CMK (cell line): ENCODE measurements around the gene TRIM2.

Experiments used
- DNase-seq: peaks from one replicate; pipeline ENCODE4 v3.0.0-alpha.2; 2010; ENCODE audit warnings: low read depth

TRIM2 gene

DNA sequence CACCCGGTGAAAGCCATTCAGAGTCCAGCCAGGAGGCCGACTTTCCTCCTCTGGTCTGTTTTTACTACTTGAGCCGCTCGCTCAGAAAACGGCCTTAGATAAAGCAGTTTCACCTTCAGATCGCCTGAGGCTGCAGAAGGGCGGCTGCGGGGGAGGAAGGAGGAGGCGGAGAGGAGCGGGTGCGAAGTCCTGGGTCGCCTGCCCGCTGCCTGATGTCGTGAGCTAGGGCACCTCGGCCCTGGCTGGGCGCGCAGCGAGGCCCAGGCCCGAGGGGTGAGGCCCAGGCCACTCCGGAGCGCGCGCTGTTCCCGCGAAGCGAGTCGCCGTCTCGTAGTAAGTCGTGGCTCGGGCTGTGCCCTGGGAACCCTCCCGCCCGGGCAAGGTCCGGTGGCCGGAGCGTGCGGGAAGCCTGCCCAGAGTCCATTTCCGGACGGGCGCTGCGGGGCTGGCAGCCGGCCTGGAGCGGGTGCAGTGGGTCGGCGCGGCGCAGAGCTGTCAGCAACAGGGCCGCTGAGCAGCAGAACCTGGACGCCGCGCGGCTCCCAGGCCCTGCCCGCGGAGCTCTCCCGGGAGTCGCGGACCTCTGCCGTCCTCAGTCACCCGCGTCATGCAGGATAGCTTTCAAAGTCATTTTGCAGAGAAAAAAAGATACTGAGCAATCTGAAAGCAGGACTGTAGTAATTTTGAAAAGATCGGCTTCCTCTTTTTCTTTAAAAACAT, 18.6 kb downstream of the TRIM2 start:
- no peak for DNase-seq

DNA sequence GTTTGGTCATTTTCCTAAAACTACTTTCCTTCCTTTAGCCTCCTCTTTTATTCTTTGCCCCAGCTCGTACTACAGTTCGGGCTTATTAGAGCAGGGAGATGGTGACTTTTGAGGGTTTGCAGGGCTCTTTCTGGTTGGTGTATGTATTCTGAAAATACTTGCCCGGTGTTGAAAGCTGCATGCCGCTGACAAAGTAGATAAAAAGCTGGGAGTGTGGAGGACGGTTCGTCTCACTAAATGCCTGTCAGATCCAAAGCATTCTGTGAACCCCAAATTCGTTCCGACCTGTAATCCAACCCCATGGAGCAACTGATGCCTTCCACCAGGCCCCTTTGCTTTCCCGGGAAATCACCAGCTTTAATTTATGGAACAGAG, 19.2 kb downstream of the TRIM2 start:
- DNase-seq, result no peak

DNA sequence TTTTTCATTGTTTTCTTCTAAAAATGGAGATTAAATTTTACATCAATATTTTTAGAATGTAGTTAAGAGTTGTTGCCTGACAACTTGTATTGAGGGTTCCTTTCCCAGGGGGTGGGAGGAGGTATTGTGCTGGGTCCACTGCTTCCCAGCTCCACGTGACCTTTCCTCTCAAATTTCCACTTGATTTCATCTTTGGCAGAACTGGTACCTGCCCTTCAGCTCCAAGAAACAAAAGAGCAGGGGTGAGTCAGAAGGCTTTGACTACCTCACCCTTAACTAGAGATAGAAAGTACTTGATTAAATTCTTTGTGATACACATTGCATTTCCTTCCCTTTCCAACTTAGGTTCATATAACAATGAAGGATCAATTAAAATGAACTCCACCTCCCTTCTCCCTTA, 19.7 kb downstream of the TRIM2 start:
- no peak for DNase-seq

DNA sequence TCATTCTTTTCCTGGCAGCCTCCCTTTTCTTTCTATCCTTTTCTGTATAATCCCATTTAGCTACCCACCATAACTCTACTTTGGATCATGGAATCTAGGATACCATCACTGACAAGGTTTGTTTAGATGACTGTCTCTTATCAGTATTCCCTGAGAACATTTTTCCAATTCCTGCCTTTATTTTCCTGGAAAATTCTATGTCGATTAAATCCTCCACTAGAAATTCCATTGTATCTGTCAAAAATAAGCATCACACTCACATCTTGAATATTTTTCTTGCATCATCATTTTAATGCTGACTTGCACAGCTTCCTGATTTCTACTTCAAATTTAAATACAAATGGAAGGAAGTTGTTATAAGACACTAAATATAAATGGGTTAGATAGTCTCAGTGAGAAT, 20.2 kb downstream of the TRIM2 start:
- DNase-seq, result no peak

DNA sequence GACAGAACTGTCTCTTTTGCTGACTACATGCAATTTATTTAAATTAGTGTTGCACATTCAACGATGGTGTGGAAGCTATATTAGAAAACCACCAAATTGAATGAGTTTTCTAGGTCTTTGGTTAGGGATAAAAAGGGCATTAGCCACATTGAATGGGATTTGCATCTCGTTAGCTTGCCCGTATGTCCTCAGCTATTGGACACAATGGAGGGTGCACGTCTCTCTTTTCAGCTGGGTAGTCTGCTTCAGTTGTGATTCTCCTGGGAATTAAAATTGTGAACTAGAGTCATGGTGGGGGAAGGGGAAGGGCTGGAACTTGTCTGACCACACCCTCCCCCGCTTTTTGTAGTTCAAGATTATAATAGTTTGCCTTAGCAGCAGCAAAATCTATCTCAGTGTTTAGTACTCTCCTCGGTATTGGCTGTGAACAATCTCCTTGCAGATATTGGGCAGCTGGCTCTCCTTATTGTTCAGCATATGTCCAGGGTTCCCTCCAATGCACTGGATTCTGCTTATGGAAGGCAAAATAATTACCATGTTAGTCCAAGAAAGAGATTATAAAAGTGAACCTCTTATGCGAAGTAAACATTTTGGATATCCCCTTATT, 23.3 kb downstream of the TRIM2 start:
- DNase-seq, result no peak

DNA sequence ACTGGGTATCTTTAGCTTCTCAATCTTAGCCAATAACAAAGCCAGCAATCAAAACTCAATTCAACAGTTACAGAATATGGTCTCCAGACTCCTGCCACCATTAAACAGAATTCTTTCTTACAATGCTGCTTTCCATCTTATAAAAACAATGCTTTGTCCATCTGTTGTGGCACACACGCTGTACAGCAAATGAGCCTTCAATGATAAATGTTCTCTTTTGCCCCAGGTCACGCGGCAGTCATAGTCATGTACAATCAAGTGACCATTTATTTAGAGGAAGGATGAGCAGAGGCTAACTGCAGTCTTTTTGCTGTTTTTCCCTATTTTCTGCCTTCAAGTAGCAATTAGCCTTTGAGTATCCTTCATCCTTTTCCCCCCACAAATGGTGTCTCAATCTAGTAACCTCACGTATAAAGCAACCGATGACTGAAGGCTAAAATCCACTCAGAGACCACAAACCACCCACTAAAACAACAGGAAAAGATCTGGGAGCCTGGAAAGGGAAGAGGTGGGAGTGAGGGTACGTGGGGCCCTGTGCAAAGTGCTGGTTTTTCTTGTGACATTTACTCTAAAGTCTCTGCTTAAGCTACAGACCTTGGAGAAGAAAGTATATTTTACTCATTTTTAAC, 24.4 kb downstream of the TRIM2 start:
- no peak for DNase-seq

DNA sequence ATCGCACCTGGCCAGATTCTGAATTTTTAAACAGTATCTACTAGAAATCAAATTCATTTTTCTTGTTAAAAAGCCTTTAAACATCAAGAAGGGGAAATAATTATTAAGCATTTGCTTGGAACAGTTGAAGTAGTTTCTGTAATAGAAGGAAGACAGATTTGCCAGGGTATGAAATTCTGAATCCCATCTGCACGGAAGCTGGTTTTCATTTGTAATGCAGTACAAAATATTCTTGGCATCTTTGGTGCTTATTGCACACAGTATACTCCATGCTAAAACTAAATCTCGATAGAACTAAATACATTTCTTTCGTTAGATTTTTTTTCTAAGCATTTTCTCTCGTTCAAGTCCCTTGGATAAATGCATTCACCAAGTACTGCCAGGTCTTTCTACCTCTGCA, 25.3 kb downstream of the TRIM2 start:
- no peak for DNase-seq

DNA sequence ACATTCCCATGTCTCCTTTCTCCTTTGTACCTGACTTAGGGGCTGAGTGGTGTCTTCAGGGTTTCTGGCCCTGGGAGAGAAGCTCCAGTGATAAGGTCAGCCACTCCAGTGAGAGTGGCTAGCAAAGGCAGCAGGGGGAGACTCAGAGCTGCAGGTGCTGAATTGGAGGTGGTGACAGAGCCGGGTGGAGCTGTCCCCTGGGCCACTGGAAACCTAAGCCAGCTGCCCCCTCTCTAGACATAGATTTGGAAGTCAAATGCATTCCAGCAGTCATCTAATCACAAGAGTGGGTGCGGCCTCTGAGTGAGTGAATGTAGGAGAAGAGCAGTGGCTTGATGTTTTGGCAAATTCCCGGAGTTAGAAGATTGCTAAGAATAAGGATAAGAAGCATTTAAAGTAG, 28.5 kb downstream of the TRIM2 start:
- no peak for DNase-seq

DNA sequence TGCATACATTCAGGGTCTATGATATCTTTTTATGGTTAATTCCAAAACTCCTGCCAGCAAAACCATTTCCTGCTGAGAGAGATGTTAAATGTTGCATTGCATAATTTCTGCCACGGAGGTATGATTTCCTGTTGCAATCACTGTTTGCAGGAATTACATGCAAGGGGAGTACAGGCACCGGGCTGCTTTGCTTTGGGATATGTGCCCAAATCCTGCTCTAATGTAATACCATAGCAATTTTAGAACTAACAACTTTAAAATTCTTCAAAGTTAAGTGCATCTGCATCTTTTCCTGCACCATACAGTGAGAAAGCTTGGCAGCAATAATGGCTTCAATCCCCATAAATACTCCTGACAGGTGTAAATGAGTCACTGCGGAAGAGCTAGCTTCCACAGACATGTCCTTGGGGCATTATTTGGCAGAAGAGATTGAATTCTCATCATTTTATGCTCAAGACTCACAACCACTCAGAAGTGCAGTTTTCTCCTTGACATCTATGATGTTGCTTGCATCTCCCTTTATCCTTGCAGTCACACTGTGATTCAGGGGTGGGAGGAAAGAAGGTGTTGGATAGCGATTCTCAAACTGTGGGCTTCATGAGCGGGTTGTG, 29.6 kb downstream of the TRIM2 start:
- no peak for DNase-seq

DNA sequence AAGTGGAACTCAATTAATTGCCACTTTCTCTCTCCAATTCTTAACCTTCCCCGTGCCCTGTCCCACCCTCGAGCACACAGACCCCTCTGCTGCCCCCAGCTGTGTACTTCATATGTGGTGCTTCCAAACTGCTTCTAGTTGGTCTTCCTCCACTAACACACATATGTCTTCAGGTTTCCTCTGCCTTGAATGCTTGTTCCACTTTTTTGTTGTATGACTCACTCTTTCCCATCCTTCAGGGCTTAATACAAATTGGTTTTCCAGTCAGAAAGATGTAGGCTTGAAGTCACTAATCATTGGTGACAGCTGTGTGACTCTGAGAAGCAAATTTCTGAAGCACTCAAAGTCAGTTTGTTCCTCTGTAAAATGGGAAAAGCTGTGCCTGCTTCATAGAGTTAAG, 30.6 kb downstream of the TRIM2 start:
- DNase-seq, result no peak

DNA sequence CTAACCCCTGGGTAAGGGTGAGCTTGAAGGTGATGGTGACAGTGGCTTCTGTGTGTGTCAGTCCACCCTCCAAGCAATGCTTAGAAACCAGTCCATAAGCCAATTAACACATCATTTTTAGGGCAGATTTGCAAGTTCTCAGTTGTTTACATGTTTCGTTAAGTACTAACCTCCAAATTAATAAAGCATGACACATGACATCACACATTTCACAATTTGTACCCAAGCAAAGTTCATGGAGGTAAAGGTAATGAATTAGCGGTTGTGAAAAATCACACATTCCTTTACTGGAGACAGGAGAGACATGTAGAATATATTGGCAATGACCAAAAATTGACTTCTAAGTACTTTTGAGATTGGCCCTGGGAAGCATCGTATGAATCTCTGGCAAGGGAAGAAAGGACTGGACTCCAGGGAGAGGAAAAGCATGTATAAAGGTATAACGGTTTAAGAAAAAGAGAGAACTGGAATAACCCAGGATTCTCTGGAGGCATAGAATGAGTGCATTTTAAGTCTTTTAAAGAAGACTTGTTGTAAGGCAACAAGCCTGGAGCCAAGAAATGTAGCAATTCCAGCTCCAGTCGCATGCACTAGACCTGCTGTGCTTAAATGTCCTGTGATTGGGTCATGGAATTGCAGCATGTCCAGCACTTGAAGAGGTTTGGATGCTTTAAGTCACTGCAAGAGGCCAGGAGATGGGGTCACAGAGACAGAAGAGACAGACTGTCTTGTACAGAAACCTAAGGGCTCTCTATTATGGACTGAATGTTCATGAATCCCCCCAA, 34.1 kb downstream of the TRIM2 start:
- no peak for DNase-seq

DNA sequence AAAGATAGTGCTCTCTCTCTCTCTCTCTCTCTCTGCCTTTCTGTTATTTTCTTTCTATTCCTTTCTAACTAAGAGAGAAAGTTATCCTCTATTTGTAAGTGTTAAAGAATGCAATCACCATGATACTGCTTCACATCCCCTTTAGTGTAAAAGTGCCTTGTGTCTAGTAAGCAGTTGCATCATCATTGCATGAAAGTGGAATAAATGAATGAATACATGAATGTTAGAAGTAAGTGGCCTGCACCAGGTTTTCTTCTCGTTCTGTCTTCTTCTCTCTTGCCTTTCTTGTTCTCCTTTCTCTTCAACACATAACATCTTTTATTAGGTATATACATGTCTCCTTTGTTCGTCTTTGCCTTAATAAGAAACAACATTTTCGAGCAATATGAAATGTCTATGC, 35.2 kb downstream of the TRIM2 start:
- no peak for DNase-seq

DNA sequence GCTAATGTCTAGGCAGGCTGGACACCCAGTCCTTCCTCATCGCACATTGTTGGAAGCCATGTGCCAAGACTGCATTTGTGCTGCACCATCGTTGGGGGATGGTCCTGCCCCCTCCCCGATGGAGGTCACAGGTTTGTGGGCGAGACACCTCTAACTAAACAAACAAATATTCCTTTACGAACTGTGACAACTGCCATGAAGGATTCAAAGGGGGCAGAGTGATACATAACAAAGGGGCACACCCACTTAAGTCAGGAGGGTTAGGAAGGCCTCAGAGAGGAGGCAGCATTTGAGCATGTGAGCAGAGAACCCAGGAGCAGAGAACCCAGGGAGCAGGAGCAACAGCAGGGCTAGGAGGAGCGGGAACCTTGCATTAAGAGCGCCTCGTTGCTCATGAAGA, 37.1 kb downstream of the TRIM2 start:
- DNase-seq, result no peak

DNA sequence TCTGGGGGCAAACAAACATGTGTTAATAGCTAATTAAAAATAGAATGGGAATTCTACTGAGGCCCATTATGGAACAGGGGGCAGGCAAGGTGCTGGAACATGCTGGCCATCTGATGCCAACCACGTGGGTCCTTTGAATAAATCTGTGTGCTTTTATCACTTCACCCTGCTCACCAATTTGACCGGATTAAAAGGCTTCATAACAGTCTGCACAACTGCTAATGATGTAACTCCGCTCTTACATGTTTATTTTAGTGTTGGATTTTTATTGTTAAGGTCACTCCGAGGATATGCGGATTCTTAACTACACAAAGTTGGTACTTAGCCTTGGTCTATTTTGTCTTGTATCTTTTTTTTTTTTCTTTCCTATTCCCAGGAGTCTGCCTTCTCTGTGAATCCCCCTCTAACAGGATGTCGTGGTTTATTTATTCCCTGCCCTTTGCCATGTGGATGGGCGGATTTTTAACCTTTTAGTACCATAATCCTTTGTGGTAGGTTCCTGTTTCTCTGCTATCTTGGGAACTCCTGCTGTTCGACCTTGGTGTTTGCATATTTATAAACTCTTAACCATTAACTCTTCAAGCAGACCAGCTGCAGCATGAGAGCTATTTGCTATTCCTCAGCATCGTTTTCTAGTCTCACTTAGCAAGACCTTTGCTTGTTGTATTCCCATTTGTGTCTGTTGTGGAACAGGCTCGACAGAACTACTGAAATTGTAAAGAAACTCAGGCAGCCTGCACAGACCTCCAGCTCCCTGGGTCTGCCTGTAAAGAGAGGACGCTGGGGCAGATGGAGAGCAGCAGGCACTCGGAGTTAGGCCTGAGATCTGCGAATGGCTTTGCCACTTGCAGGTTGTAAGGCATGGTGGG, 38.0 kb downstream of the TRIM2 start:
- DNase-seq, result no peak

DNA sequence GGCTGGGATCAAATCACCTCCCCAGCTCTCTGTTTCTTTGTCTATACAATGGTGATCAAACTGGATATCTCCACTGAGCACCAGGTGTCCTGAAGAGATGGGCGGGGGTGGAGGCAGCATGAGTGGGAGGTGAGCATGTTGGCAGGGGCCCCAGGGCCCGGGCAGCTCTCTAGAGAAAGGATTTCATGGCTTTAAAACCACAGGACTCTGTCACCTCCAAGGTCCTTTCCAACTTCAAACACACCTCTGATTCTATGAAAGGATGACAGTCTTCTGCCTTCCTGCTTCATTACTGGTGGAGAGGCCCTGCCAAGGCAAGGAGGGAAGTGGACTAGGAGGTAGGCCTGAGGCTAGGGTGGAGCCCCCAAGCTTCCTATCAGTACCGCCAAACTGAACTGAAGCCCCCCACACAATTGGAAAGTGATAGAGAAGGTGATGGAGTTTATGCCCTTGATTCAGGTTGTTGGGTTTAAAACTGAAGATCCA, 38.6 kb downstream of the TRIM2 start:
- no peak for DNase-seq

DNA sequence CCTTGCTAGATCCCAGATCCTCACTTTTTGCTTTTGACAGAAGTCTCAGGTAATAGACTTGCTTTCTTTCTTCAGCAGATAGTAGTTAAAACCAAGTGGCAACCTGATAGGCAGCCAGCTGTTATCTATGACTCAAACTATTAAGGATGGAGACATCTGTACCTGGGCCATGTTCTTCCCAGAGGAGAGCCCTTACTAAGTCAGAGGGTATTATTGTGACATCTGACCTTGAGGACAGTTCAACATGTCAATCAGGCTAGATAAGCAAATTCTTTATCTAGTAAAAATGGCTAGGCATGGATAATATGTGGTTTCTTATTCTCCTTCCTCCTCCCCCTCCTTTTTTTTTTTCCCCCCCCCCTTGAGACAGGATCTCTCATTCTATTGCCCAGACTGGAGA, 39.2 kb downstream of the TRIM2 start:
- no peak for DNase-seq

DNA sequence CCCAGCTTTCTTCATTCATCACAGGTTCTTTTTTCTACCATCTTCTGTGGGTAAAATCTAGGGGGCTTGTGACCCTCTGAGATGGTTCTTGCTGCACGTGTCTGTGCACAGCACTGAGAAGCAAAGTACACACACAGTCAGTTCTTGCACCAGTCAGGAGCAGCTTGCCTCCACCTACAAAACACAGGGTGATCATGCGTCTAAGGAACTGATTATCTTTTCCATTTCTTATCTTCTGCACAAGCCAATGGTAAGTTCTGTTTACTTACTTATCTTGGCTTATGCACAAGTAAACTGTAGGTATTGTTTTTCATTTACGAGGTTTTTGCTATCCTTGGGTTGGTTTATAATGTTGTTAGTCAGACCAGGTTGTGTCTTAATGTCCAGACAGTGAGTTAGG, 40.7 kb downstream of the TRIM2 start:
- no peak for DNase-seq

DNA sequence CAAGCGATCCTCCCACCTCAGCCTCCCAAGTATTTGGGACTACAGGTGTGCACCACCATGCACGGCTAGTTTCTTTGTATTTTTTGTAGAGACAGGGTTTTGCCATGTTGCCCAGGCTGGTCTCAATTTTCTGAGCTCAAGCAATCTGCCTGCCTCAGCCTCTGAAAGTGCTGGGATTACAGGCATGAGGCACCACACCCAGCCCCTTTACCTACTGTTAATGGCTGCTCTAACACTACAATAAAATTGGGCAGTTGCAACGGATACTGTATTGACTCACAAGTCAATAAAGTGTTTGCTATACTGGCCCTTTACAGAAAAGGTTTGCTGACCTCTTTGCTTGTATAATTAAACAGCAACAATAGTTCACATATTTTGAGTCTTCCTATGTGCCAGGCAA, 41.5 kb downstream of the TRIM2 start:
- DNase-seq, result no peak

DNA sequence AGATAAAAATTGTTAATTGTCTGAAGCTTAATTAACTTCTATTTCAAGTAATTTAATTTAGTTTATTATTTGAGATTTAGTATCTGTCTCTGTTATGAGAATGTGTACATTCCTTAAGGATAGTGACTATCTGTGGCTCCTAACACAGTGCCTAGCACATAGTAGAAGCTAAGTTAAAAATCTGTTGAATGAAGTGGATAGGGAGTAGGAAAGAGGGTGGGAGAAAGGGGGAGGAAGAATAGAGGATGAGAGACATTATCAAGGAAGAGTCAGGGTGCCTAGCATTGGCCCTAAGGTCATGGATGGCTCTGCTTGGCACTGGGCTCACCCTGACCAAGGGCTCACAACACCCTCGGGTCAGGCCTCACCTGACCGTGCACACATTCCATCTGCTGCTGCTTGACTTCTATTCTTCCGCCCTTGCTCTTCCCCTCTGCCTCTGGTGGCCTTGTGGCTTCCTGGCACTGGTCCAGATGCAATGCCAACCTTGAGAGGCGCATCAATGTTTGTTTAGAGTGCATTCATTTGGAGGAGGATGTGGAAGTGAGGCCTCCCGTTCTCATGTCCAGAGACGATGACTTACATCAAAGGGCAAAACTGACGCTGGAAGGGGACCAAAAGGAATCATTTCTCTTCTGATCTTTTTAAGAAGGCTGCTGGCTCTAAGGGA, 42.3 kb downstream of the TRIM2 start:
- no peak for DNase-seq

DNA sequence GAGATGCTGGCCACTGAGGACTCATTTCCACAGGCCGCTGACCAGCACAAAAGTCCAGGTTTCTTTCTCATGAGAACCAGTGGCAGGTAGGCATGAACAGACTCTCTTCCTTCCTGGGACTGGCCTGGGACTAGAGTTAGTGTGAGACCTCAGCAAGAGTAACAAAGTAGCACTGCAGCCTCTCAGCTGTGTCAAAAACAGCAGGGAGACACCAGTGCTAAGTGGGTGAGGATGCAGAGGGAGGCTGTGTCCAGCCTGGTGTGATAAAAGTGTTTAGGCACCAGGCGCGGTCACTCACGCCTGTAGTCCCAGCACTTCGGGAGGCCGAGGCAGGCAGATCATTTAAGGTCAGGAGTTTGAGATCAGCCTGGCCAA, 42.9 kb downstream of the TRIM2 start:
- DNase-seq, result no peak

DNA sequence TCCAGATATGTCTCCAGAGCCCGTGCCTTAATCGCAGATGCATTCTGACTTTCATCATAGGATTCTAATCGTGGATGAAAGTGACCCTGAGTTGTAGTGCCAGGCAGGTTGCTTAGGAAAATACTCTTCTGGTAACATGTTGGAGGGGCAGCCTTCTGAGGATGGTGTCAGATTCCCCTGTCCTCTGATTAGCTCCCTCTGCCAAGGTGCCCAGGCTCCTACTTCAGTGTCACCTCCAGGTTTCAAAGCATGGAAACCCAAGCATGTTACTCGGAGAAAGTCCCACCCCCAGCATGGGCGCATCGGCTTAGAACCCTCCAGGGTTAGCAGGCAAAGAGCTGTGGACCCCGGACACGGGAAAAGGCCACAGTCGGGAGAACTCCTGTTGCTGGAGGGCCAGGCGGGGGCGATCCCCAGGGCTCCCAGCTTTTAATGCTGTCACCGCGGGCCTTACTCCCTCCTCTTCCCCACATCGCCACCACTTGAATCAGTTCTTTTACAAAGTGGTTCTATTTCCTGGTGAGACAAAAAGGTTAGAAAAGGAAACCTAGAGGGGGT, 44.5 kb downstream of the TRIM2 start:
- no peak for DNase-seq
